HG03520 (cell line): Measurements from ENCODE around the gene SFT2D1.

ENCODE experiments used
- ATAC-seq: cut with Tn5 transposase; IDR thresholded peaks from one replicate; pipeline ENCODE4 v1.9.1; 2021; ENCODE audit warnings: mild to moderate bottlenecking, moderate library complexity; ENCODE audit not compliant: unreplicated experiment

The SFT2D1 gene

GRCh38 chr6:166282394-166283032 is 59.8 kb downstream of the SFT2D1 start:
- no peak for ATAC-seq

- ATAC-seq, result no peak
Observed at GRCh38 chr6:166281104-166281503, 61.2 kb downstream of the SFT2D1 start.

- ATAC-seq, result no peak
Observed at GRCh38 chr6:166279393-166279679, 63.0 kb downstream of the SFT2D1 start.

GRCh38 chr6:166278579-166279392 is 63.6 kb downstream of the SFT2D1 start:
- ATAC-seq, result no peak

- ATAC-seq, result no peak
Observed at GRCh38 chr6:166277892-166278578, 64.3 kb downstream of the SFT2D1 start.

- no peak for ATAC-seq
Observed at GRCh38 chr6:166277018-166277417, 65.3 kb downstream of the SFT2D1 start.

GRCh38 chr6:166275714-166276166 is 66.6 kb downstream of the SFT2D1 start:
- peak; percentile 82 for ATAC-seq

- no peak for ATAC-seq
Observed at GRCh38 chr6:166274739-166275370, 67.5 kb downstream of the SFT2D1 start.

GRCh38 chr6:166274163-166274562 is 68.2 kb downstream of the SFT2D1 start:
- ATAC-seq, result no peak

GRCh38 chr6:166271376-166271765 is 71.0 kb downstream of the SFT2D1 start:
- no peak for ATAC-seq

GRCh38 chr6:166270706-166271375 is 71.5 kb downstream of the SFT2D1 start:
- ATAC-seq, result no peak
